GM19035 (cell line): Measurements from ENCODE around the gene ASB5.
"Not testable (repeated sequence)": the region's sequence is repeated elsewhere in the genome, so short reads cannot be mapped to it uniquely, and the experiment has no call there.

Experiments
- ATAC-seq: cut with Tn5 transposase; IDR thresholded peaks from one replicate; pipeline ENCODE4 v1.9.1; 2021; ENCODE audit not compliant: unreplicated experiment

ASB5 gene, protein sequence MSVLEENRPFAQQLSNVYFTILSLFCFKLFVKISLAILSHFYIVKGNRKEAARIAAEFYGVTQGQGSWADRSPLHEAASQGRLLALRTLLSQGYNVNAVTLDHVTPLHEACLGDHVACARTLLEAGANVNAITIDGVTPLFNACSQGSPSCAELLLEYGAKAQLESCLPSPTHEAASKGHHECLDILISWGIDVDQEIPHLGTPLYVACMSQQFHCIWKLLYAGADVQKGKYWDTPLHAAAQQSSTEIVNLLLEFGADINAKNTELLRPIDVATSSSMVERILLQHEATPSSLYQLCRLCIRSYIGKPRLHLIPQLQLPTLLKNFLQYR

DNA sequence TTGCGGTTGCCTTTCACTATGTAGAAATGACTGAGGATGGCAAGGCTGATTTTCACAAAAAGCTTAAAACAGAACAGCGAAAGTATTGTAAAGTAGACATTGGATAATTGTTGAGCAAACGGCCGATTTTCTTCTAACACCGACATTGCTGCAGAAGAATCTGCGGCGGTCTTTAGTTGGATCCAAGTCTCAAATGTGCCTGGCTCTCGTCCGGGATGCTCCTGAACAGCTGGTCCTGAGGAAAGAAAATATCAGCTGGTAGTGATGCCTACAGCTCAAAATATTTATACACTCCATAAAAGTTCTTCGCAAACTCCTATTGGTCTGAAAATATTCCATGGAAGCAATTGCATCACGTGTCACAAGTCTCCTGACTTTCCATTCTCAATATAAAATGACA, at the start of gene ASB5:
ASB5 (minus strand) TSS at position 260 of the 400 bp plus-strand sequence; CDS start at position 146, 114 bp downstream.
- ATAC-seq, result no peak

DNA sequence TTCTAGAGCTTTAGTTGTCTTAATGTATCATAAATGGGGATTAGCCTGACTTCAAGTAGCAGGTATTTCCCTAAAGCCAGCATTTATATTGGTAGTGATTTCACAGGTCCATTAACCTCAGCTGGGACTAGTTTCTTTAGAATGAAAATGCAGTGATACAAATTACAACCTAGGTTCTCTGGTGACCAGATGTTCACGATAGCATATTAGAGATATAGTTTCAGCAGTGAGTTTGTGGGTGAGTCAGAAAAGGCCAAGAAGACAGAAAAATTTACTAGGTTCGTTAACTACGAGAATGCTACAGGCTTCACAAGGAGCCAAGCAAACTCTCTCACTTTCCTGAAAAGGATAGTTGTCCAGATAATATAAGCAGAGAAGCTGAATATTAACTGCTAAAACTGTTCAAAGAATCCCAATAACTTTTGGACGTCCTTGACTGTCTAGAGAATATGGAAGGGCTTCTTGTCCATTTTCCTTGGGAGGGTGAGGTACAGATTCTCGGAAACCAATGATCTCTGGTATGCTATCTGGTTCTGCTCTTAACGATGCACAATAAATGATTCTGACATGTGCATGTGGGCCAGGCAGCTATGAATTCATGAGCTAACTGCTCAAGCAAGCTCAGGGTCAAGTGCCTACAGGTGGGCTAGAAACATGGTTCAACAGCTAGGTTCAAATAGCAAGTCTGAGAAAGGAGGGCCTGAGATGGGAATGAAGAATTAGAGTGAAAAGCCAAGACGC, 44.7 kb upstream of the ASB5 start:
- no peak for ATAC-seq

DNA sequence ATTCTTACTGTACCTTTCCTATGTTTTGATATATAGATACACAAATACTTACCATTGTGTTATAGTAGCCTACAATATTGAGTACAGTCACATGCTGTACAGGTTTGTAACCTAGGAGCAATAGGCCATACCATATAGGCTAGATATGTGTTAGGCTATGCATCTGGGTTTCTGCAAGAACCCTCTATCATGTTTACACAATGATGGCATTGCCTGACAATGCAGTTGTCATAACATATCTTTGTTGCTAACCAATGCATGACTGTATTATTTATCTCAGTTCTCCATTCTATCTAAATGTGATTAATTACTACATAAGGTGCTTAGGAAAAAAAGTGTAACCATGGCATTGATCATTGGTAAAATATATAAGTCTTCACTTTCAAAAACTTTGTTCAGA, 40.8 kb upstream of the ASB5 start:
- ATAC-seq, result no peak

GRCh38 chr4:176309046-176309445, 40.0 kb upstream of the ASB5 start:
- peak; percentile 100 for ATAC-seq

- peak; percentile 50 for ATAC-seq
Measured at GRCh38 chr4:176308441-176308840, 39.4 kb upstream of the ASB5 start.

DNA sequence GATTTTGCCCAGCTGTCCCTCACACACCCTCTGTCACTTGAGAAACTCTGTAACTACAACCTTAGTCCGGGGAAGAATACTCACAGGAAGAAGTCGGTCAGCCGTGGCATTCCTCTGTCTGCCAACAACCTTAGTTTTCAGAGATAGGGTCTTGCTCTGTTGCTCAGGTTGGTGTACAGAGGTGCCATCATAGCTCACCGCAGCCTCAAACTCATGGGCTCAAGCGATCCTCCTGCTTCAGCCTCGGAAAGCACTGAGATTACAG, 38.6 kb upstream of the ASB5 start:
- ATAC-seq, result no peak

GRCh38 chr4:176306837-176307665, 38.0 kb upstream of the ASB5 start:
- no peak for ATAC-seq

GRCh38 chr4:176303938-176304337, 34.9 kb upstream of the ASB5 start:
- ATAC-seq, result no peak

GRCh38 chr4:176302283-176303275, 33.6 kb upstream of the ASB5 start:
- no peak for ATAC-seq

- ATAC-seq, result no peak
Measured at GRCh38 chr4:176300565-176300964, 31.5 kb upstream of the ASB5 start.

DNA sequence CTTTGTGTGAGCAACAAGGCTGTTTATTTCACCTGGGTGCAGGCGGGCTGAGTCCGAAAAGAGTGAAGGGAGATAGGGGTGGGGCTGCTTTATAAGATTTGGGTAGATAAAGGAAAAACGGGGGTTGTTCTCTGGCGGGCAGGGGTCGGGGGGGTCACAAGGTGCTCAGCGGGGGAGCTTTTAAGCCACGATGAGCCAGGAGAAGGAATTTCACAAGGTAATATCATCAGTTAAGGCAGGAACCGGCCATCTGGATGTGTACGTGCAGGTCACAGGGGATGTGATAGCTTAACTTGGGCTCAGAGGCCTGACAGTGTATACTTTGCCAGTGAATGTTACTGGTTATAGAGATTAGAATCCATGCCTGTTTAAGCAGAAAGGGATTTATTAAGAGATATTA, 31.0 kb upstream of the ASB5 start:
- no peak for ATAC-seq

- no peak for ATAC-seq
Measured at GRCh38 chr4:176298664-176299063, 29.6 kb upstream of the ASB5 start.

GRCh38 chr4:176295907-176296306, 26.9 kb upstream of the ASB5 start:
- not testable (repeated sequence) for ATAC-seq

GRCh38 chr4:176293660-176294059, 24.6 kb upstream of the ASB5 start:
- no peak for ATAC-seq

GRCh38 chr4:176292920-176293319, 23.9 kb upstream of the ASB5 start:
- no peak for ATAC-seq

GRCh38 chr4:176291748-176292147, 22.7 kb upstream of the ASB5 start:
- ATAC-seq, result no peak

GRCh38 chr4:176290520-176290919, 21.5 kb upstream of the ASB5 start:
- no peak for ATAC-seq

- no peak for ATAC-seq
Measured at GRCh38 chr4:176289561-176289960, 20.5 kb upstream of the ASB5 start.

DNA sequence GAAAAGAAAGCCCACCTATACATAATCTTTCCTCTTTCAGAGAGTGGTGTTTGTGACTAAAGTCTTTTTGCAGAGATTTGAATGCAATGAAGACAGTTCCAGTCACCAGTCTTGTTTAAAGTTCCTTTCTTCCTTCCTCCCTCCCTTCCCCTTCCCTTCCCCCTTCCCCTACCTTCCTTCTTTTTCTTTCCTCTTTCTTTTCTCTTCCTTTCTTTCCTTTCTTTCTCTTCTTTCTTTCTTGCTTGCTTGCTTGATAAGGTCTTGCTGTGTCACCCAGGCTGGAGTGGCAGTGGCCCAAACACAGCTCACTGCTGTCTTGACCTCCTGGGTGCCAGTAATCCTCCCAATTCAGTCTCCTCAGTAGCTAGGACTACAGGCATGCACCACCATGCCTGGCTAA, 19.0 kb upstream of the ASB5 start:
- no peak for ATAC-seq

GRCh38 chr4:176287546-176287945, 18.5 kb upstream of the ASB5 start:
- ATAC-seq, result no peak

DNA sequence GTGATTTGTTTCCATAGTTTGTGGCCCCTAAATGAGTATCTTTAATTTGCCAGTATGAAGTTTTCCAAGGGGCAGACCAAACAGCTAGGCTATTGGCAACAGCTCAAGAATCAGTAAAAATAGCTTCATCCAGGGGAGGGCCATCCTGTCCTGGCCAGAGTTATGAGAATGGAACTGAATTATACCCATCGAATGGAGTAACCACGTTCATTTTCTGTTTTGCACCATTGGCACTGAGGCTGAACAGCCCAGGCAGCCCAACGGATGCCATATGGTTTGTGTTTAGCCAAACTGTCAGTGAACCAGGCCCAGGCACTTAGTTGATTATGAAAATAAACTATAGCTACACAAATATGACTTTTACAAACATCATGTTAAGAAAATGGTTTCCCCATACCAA, 17.7 kb upstream of the ASB5 start:
- no peak for ATAC-seq
